ENCODE data around the gene TMEM69. TPM values are rescaled to one million over a fixed set of nuclear protein-coding genes. Genes with fewer than 3 reads are reported as not detected.

TMEM69 gene
- total and polyA plus RNA-seq, 2 of the 13 experiments (the other 11 are each of a cell fraction or from before 2014, with no cell fraction given), result 25.4 to 135 TPM

- CTCF ChIA-PET (ENCODE audit: low intra/inter-chr PET ratio, low total read pairs), result no interaction called here
- no peak for DNase-seq (ENCODE audit: low spot score)
These were observed 33.2 kb downstream of the TMEM69 start for GRCh38 chr1:45721207-45721606.

GRCh38 chr1:45722809-45723208 is 34.8 kb downstream of the TMEM69 start:
- 98% methylated on average over 3 of the region's 3 CpGs for WGBS (ENCODE audit: low lambda C conversion rate)
- CTCF ChIA-PET (ENCODE audit: low intra/inter-chr PET ratio, low total read pairs), result no interaction called here
- in situ Hi-C loops (cut with HindIII; ENCODE audit: extremely low pct_ligation_motif_present, low pct_unique_long_range_greater_than_20kb), result no loop called here
- TF ChIP-seq MBNL3 (CRISPR knock-in tag; conservative IDR thresholded peaks at IDR 0.05), result no peak
- no peak for TF ChIP-seq ZNF558 (CRISPR knock-in tag; IDR thresholded peaks at IDR 0.05; ENCODE audit: borderline replicate concordance)
- no peak for TF ChIP-seq ZSCAN9 (CRISPR knock-in tag; IDR thresholded peaks at IDR 0.05; ENCODE audit: borderline replicate concordance)
- TF ChIP-seq CBFB (CRISPR knock-in tag; IDR thresholded peaks at IDR 0.05), result no peak
- TF ChIP-seq MATR3 (CRISPR knock-in tag; IDR thresholded peaks at IDR 0.05), result no peak
- no peak for TF ChIP-seq NCOA2 (CRISPR knock-in tag; IDR thresholded peaks at IDR 0.05)
- no peak for TF ChIP-seq BCLAF1 (IDR thresholded peaks at IDR 0.05)
- no peak for TF ChIP-seq NR2F2 (IDR thresholded peaks at IDR 0.05; ENCODE audit: borderline replicate concordance, low read depth)
- TF ChIP-seq MIER2 (CRISPR knock-in tag; IDR thresholded peaks at IDR 0.05), result no peak

More at GRCh38 chr1:45721207-45721606, 33.2 kb downstream of the TMEM69 start:
- intact Hi-C loops (cut with micrococcal nuclease; ENCODE audit: unreplicated experiment), result no loop called here
- Histone ChIP-seq H3K9me3 (ENCODE audit: low read length) (no peaks in the 10 kb centered on the region), H3K79me2 (ENCODE audit: insufficient read depth, low read length) (no peaks in the 10 kb centered on the region), H3K9ac (ENCODE audit: insufficient read depth, low read depth, low read length) (no peak overlapping the region), H4K20me1 (ENCODE audit: insufficient read depth, low read length) (no peaks in the 10 kb centered on the region), H3K27ac (ENCODE audit: extremely low read length, insufficient read depth, low read length) (no peak overlapping the region), H3K36me3 (replicated peaks in 1 of 2; ENCODE audit: control insufficient read depth in 1 of 2, insufficient read depth in 2 of 2, low read length in 2 of 2) (peaks cover 0 to 1% of the 10 kb centered on the region in 2 experiments; a peak in 1 of 5 replicates), H2AFZ (ENCODE audit: low read length) (no peak overlapping the region), H3K4me3 (replicated peaks in 1 of 3; ENCODE audit: insufficient read depth in 1 of 3, low read depth in 2 of 3, low read length in 3 of 3) (no peak overlapping the region), H3K4me1 (ENCODE audit: insufficient read depth, low read length) (no peaks in the 10 kb centered on the region), H3K27me3 (ENCODE audit: control insufficient read depth in 1 of 2, insufficient read depth in 2 of 2, low read length in 2 of 2) (no peaks in the 10 kb centered on the region), H3K4me2 (ENCODE audit: low read depth, low read length) (no peak overlapping the region)
- in situ Hi-C loops (cut with HindIII; ENCODE audit: extremely low pct_ligation_motif_present, low pct_unique_long_range_greater_than_20kb), result no loop called here
- BruUV-seq (replicated peaks), result no TSS peak
- ATAC-seq (no peak), FAIRE-seq (no peak)
- WGBS (ENCODE audit: low lambda C conversion rate), result no CpG with 5 or more reads among the region's 1 CpG
- no peak for TF ChIP-seq HOXD1 (CRISPR knock-in tag; IDR thresholded peaks at IDR 0.05)
- TF ChIP-seq ZMAT5 (CRISPR knock-in tag; IDR thresholded peaks at IDR 0.05; ENCODE audit: borderline replicate concordance, low read depth), result no peak
- TF ChIP-seq ZNF382 (CRISPR knock-in tag; IDR thresholded peaks at IDR 0.05; ENCODE audit: borderline replicate concordance), result no peak
- TF ChIP-seq ZNF781 (CRISPR knock-in tag; IDR thresholded peaks at IDR 0.05; ENCODE audit: borderline replicate concordance, not compliant biosample characterization), result no peak
- no peak for TF ChIP-seq PREB (CRISPR knock-in tag; IDR thresholded peaks at IDR 0.05)
- TF ChIP-seq HMG20B (CRISPR knock-in tag; conservative IDR thresholded peaks at IDR 0.05), result no peak
- TF ChIP-seq ELF1 (CRISPR knock-in tag; IDR thresholded peaks at IDR 0.05), result no peak
- no peak for TF ChIP-seq ZNF782 (CRISPR knock-in tag; IDR thresholded peaks at IDR 0.05; ENCODE audit: borderline replicate concordance)
- POLR2A ChIA-PET, result no interaction called here

More at GRCh38 chr1:45722809-45723208, 34.8 kb downstream of the TMEM69 start:
- Histone ChIP-seq H3K4me2 (ENCODE audit: low read depth, low read length) (no peak overlapping the region), H3K27ac (ENCODE audit: extremely low read length, insufficient read depth, low read length) (no peak overlapping the region), H3K9ac (ENCODE audit: insufficient read depth, low read depth, low read length) (no peak overlapping the region), H3K27me3 (ENCODE audit: control insufficient read depth in 1 of 2, insufficient read depth in 2 of 2, low read length in 2 of 2) (no peaks in the 10 kb centered on the region), H2AFZ (ENCODE audit: low read length) (no peak overlapping the region), H3K4me3 (replicated peaks in 1 of 3; ENCODE audit: insufficient read depth in 1 of 3, low read depth in 2 of 3, low read length in 3 of 3) (no peak overlapping the region), H3K36me3 (replicated peaks in 1 of 2; ENCODE audit: control insufficient read depth in 1 of 2, insufficient read depth in 2 of 2, low read length in 2 of 2) (peaks cover 0 to 1% of the 10 kb centered on the region in 2 experiments; a peak in 2 of 5 replicates), H3K9me3 (ENCODE audit: low read length) (no peaks in the 10 kb centered on the region), H3K79me2 (ENCODE audit: insufficient read depth, low read length) (no peaks in the 10 kb centered on the region), H3K4me1 (ENCODE audit: insufficient read depth, low read length) (no peaks in the 10 kb centered on the region), H4K20me1 (ENCODE audit: insufficient read depth, low read length) (no peaks in the 10 kb centered on the region)
- intact Hi-C loops (cut with micrococcal nuclease; ENCODE audit: unreplicated experiment), result no loop called here
- no peak for FAIRE-seq
- ATAC-seq, result no peak
- no TSS peak for BruUV-seq (replicated peaks)
- DNase-seq (ENCODE audit: low spot score), result no peak
- POLR2A ChIA-PET, result no interaction called here

All from HepG2 (cell line).